Measurements from ENCODE around the gene ATAD2B.
A peak's percentile ranks its signal among the peaks of the same experiment; 100 is the strongest.
"Not testable (repeated sequence)": the region's sequence is repeated elsewhere in the genome, so short reads cannot be mapped to it uniquely, and the experiment has no call there.

ATAD2B gene

GRCh38 chr2:23791030-23791429 lies 135.9 kb downstream of the ATAD2B start:
- DNase-seq (ENCODE audit: low spot score) = no peak
- no peak for FAIRE-seq

- no peak for FAIRE-seq
- DNase-seq (ENCODE audit: low spot score) = no peak
Observed at GRCh38 chr2:23789012-23789411, 137.9 kb downstream of the ATAD2B start.

- DNase-seq (ENCODE audit: low spot score) (no peak), FAIRE-seq (no peak)
Observed at GRCh38 chr2:23788100-23788499, 138.8 kb downstream of the ATAD2B start.

- FAIRE-seq (no peak), DNase-seq (ENCODE audit: low spot score) (no peak)
Observed at GRCh38 chr2:23784971-23785370, 142.0 kb downstream of the ATAD2B start.

DNA sequence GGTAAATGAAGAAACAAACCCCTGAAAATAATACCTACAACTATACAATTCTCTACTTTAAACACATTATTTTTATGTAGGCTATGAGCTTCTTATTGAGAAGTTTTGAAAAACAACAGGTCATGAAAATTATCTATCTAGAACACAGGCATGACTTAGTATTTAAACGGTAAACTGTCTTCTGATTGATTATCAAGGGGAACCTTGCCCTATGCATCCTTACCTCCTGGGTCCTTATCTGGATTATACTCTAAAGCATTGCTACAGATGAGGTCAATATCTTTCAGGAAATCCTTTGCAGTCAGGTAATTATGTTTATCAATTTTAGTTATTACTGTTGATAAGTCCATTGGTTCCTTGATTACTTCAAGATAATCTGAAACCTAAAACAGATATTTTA lies 144.3 kb downstream of the ATAD2B start:
- FAIRE-seq (no peak), DNase-seq (ENCODE audit: low spot score) (no peak)

DNA sequence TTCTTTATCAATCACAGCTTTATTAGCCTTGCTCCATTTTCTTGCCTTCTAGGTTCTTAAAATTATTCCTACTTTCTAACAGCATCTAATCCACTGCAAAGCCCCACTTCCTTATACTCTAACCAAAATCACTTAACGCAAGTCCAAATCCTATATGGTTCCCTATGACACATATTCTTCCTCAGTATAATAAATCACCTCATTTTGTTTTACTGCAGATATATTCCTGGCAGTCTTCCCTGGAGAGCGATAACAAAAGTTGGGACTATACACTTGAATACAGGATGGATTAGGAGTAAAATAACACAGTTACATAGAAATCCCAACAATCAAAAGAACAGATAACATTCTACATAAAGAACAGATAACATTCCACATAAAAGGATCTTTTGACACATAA lies 144.8 kb downstream of the ATAD2B start:
- FAIRE-seq = no peak

GRCh38 chr2:23780465-23780864 lies 146.5 kb downstream of the ATAD2B start:
- not testable (repeated sequence) for FAIRE-seq; DNase-seq (ENCODE audit: low spot score)

More for the DNA sequence above, 144.8 kb downstream of the ATAD2B start:
- DNase-seq (ENCODE audit: low spot score) = no peak

DNA sequence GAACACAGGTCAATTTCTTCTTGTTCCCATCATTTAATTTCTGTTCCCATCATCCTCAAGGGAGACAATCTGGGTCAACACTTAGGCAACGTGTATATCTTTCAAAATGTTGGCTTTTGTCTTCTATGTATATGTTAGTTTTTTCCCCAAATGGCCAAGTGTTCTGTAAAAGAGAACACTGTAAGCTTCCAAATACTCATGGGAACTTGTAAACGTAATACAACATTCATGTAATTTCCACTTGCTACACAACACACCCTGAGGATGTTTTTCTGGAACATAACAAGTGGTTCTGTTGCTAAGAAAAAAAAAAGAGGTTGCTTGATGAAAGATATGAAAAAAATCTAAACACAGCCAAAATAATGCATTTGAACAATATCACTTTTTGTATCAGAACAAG lies 149.1 kb downstream of the ATAD2B start:
- DNase-seq (ENCODE audit: low spot score) (no peak), FAIRE-seq (no peak)

DNA sequence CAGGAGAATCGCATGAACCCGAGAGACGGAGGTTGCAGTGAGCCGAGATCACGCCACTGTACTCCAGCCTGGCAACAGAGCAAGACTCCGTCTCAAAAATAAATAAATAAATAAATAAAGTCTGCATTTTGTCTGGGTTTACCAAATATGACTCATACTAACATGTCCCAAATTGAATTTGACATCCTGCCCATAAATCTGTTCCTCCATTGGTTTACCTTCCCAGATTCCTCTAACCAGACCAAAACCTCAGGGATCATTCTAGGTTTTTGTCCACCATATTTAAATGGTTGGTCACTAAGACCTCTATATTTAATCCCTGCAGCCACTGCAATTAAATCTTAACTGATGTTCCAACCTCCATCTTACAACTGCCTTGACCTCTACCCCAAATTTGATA lies 150.9 kb downstream of the ATAD2B start:
- no peak for DNase-seq (ENCODE audit: low spot score)
- FAIRE-seq = no peak

DNA sequence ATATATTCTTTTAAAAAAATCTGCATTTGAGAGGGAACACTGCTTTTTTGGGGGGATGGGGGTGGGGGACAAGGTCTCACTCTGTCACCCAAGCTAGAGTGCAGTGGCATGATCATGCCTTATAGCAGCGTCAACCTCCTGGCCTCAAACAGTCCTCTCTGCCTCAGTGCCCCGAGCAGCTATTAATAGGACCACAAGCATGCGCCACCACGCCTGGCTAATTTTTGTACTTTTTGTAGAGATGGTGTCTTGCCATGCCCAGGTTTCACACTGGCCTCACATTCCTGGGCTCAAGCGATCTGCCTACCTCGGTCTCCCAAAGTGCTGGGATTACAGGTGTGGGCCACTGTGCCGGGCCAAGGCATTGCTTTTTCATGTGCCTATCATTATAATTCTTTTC lies 154.2 kb downstream of the ATAD2B start:
- no peak for DNase-seq (ENCODE audit: low spot score)
- FAIRE-seq = no peak

GRCh38 chr2:23772056-23772455 lies 154.9 kb downstream of the ATAD2B start:
- FAIRE-seq (no peak), DNase-seq (ENCODE audit: low spot score) (no peak)

GRCh38 chr2:23769364-23769763 lies 157.6 kb downstream of the ATAD2B start:
- FAIRE-seq (no peak), DNase-seq (ENCODE audit: low spot score) (no peak)

GRCh38 chr2:23767876-23768621 lies 158.9 kb downstream of the ATAD2B start:
- FAIRE-seq = no peak
- no peak for DNase-seq (ENCODE audit: low spot score)

DNA sequence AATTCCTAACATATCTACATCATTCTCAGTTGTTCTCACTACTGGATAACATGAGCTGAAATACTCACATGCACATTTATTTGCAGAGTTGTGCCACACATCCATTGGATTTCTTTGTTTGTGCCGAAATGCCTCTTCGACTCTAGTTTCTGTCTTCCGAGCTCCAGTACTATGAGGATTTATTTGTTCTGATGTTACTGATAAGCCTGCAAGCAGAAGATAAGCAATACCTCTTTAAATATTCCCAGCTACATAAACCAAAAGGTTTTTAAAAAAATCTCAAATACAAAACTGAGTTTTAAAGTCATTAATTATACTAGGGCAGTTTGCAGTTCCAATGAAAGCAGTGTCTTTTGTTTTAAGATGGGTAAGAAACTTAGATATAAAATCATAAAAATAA lies 164.8 kb downstream of the ATAD2B start:
- DNase-seq (ENCODE audit: low spot score) (no peak), FAIRE-seq (no peak)

DNA sequence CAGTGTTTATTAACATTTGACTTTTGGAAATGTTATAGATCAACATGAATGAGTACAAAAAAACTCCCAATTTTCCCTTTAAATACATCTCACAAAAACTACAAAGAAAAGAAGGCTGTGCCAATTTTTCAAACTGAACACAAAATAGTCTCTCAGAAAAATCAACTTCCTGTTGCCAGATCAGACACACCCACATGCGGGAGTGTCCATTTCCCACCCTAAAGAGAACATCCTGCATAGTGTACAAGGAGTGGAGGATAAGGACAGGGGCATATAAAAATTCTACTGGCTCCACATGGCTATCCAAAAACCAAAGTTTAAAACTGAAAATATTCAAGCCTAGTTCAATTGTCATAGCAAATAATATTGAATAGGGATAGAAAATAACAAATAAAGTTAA lies 165.3 kb downstream of the ATAD2B start:
- FAIRE-seq = no peak
- DNase-seq (ENCODE audit: low spot score) = no peak

DNA sequence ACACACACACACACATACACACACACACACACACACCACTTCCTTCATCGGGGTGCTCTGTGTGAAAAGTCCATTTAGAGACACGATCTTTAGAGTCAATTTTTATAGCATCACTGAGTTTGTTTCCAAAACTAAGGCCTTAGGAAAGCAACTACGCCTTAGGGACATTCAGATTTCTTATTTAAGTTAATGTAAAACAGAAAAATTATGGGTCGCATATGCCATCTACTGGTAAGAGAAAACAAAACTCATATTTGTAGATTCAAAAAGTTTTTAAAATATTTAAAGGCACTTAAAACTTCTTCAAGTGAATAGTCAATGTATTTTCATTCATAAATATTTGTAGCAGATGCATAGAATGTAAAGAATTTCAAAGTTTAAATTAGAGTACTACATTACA lies 166.2 kb downstream of the ATAD2B start:
- FAIRE-seq (no peak), DNase-seq (ENCODE audit: low spot score) (no peak)

DNA sequence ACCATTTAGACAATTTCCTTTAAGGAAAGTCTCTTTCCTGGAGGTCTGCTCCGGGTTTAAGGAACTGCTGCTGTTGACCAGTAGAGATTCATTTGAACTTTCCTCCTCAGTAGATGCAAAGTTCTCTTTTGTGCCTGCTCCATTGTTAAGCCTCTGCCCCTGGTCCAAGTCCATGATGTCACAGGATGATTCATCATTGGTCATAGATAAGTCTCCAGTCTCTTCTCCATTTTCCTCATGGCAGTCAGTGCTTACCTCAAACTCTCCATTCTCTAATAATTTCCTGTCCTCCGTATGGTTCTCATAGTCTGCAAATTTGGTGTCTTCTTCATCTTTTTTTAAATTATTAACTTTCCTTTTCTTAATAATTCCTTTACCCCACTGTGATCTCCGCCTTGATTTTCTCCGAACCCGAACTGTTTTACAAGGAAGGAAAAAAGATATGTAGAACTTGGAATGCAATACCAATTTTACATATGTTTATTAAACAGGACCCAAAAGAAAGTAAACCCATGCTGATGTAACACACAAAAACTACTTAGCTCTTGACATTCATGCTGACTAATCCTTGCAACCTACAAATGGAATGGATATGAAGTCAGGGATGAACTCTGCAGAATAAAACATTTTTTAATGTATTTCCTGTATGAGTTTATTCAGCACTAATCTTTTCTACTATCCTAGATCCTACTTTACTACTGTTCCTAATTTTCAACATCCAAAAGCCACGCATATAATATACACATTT lies 169.1 kb downstream of the ATAD2B start:
- DNase-seq (ENCODE audit: low spot score) (peak; percentile 67), FAIRE-seq (no peak)

- no peak for DNase-seq (ENCODE audit: low spot score)
- FAIRE-seq = no peak
Observed at GRCh38 chr2:23756593-23757292, 170.2 kb downstream of the ATAD2B start.

- no peak for FAIRE-seq
Observed at GRCh38 chr2:23754970-23755369, 172.0 kb downstream of the ATAD2B start.

GRCh38 chr2:23753291-23754010 lies 173.5 kb downstream of the ATAD2B start:
- FAIRE-seq (no peak), DNase-seq (ENCODE audit: low spot score) (no peak)

More at GRCh38 chr2:23754970-23755369, 172.0 kb downstream of the ATAD2B start:
- DNase-seq (ENCODE audit: low spot score) = no peak

DNA sequence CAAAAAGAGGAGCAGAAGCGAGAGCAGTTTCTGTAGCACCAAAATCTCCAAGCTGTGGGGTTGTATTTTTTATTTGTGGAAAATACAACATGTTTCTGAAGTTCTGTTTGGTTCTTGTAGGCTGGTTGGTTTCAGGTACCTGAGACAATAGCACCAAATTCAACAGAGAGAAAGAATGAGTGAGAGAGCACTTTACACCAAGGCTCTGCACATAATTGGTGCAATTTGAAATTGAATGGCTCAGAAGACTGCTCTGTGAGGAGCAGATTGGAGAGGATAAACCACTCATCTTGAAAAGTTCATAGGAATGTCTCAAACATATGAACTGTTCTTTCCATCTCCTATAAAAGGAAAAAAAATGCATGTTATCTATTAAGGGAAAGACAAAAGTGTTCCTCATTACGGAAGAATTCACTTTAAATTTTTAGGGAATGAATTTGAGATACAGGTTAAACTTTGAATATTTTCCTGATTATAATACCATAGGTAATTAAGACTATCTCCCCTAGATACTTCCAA lies 175.1 kb downstream of the ATAD2B start:
- DNase-seq (ENCODE audit: low spot score) = no peak

More for the DNA sequence above, 175.1 kb downstream of the ATAD2B start:
- FAIRE-seq = no peak
